Caco-2 (cell line): Measurements from ENCODE around the gene ST6GALNAC3. TPM values are rescaled to one million over a fixed set of nuclear protein-coding genes. Genes with fewer than 3 reads are reported as not detected.

Experiments
- BruUV-seq: library from RNA; stranded (reverse); fragments of 400-500 nt; replicated peaks from 2 replicates; lab custom pipeline; 2021; lab: Mats Ljungman, UMichigan
- CTCF ChIA-PET: fragments of 300-600 bp; sonication (Branson Sonifier 250); formaldehyde crosslinking; loops from one replicate; lab custom pipeline; 2022; ENCODE audit warnings: antibody characterized with exemption; lab: Charles Lee
- POLR2A ChIA-PET: fragments of 300-600 bp; sonication (Branson Sonifier 250); formaldehyde crosslinking; loops from one replicate; lab custom pipeline; 2022; ENCODE audit warnings: antibody characterized with exemption; lab: Charles Lee
- DNase-seq, 2 experiments: peaks; one replicate each; pipeline versions ENCODE4 v3.0.0 to v3.0.0-alpha.2; 2020 to 2022
- H3K27me3 ChIP-seq: replicated peaks from 2 replicates; pipeline ENCODE4 v1.6.0; 2011; ENCODE audit warnings: low read length; ENCODE audit not compliant: control insufficient read depth, insufficient read depth
- H3K36me3 ChIP-seq: 2 replicates; pipeline ENCODE4 v1.5.1; 2011; ENCODE audit warnings: low read length; ENCODE audit not compliant: control insufficient read depth, insufficient read depth
- H3K4me1 ChIP-seq: fragments of 250-450 bp; sonication (Bioruptor Pico); 2 replicates; pipeline ENCODE4 v1.5.1; 2020; ENCODE audit warnings: mild to moderate bottlenecking
- H3K4me3 ChIP-seq: 2 replicates; pipeline ENCODE4 v1.5.1; 2011; ENCODE audit warnings: low read depth, mild to moderate bottlenecking, control low read depth, low read length
- H3K9me3 ChIP-seq: fragments of 250-450 bp; sonication (Bioruptor Pico); 2 replicates; pipeline ENCODE4 v1.5.1; 2020; ENCODE audit warnings: mild to moderate bottlenecking, moderate library complexity
- H3K27ac Mint-ChIP-seq: one replicate; pipeline ENCODE4 v1.8.0; 2022; ENCODE audit warnings: mixed read lengths; ENCODE audit not compliant: unreplicated experiment
- H3K27me3 Mint-ChIP-seq: one replicate; pipeline ENCODE4 v1.8.0; 2022; ENCODE audit warnings: mixed read lengths; ENCODE audit not compliant: insufficient read depth, unreplicated experiment
- H3K36me3 Mint-ChIP-seq: one replicate; pipeline ENCODE4 v1.8.0; 2022; ENCODE audit warnings: mild to moderate bottlenecking, mixed read lengths; ENCODE audit not compliant: insufficient read depth, unreplicated experiment
- H3K4me1 Mint-ChIP-seq: one replicate; pipeline ENCODE4 v1.8.0; 2022; ENCODE audit warnings: low read depth, mixed read lengths; ENCODE audit not compliant: unreplicated experiment
- H3K4me3 Mint-ChIP-seq: one replicate; pipeline ENCODE4 v1.8.0; 2022; ENCODE audit warnings: mild to moderate bottlenecking, moderate library complexity, mixed read lengths; ENCODE audit not compliant: unreplicated experiment
- H3K9me3 Mint-ChIP-seq: one replicate; pipeline ENCODE4 v1.8.0; 2022; ENCODE audit warnings: mixed read lengths; ENCODE audit not compliant: unreplicated experiment
- CTCF ChIP-seq, 2 experiments: fragments of 200-600 bp in 1 of 2; IDR thresholded peaks; 1 replicate in 1 of 2; 2 replicates in 1 of 2; pipeline versions ENCODE4 v1.5.1 to v1.8.0; 2011 to 2022; ENCODE audit warnings: antibody characterized with exemption in 1 of 2, control low read depth in 1 of 2, inconsistent platforms in 1 of 2, low read depth in 1 of 2, low read length in 1 of 2, mild to moderate bottlenecking in 1 of 2, moderate library complexity in 1 of 2; ENCODE audit not compliant: insufficient read depth in 1 of 2, severe bottlenecking in 1 of 2, unreplicated experiment in 1 of 2
- intact Hi-C: fragments of 100-400 bp; cut with micrococcal nuclease; formaldehyde crosslinking; loops from one replicate; pipeline ENCODE4 v1.10.0; 2022; ENCODE audit not compliant: unreplicated experiment
- total RNA-seq: library from RNA; stranded (reverse); gene quantifications from 2 replicates; pipeline ENCODE4 v1.2.3, GENCODE V29; 2022

The ST6GALNAC3 gene
- total RNA-seq, 1 experiment from 2014 or later: 16.0 TPM

- Mint-ChIP-seq H3K27ac (no peak overlapping the region), H3K27me3 (no peaks in the 10 kb centered on the region), H3K4me3 (no peak overlapping the region), H3K4me1 (peaks cover 7% of the 10 kb centered on the region), H3K36me3 (no peaks in the 10 kb centered on the region), H3K9me3 (peaks cover 6% of the 10 kb centered on the region)
- Histone ChIP-seq H3K9me3 (no peaks in the 10 kb centered on the region), H3K27me3 (no peaks in the 10 kb centered on the region), H3K4me1 (no peaks in the 10 kb centered on the region), H3K4me3 (no peak overlapping the region), H3K36me3 (no peaks in the 10 kb centered on the region)
- ChIA-PET CTCF (no interaction called here), POLR2A (no interaction called here)
- intact Hi-C loops: no loop called here
- no TSS peak for BruUV-seq
- TF ChIP-seq CTCF (IDR thresholded peaks at IDR 0.05; ENCODE audit: insufficient read depth in 1 of 2, low read depth in 1 of 2, low read length in 1 of 2, severe bottlenecking in 1 of 2, unreplicated experiment in 1 of 2): no peak
- DNase-seq: no peak
Observed at GRCh38 chr1:76595024-76595423, 520.5 kb downstream of the ST6GALNAC3 start.

- H3K4me1 ChIP-seq: no peaks in the 10 kb centered on the region
- no peak overlapping the region for H3K4me3 ChIP-seq
- CTCF ChIA-PET: no interaction called here
- DNase-seq: no peak
- no peaks in the 10 kb centered on the region for H3K9me3 ChIP-seq
- no peaks in the 10 kb centered on the region for H3K27me3 Mint-ChIP-seq
- H3K27me3 ChIP-seq: no peaks in the 10 kb centered on the region
- no peak overlapping the region for H3K4me3 Mint-ChIP-seq
- intact Hi-C loops: no loop called here
- no peaks in the 10 kb centered on the region for H3K36me3 ChIP-seq
- H3K27ac Mint-ChIP-seq: no peak overlapping the region
- POLR2A ChIA-PET: no interaction called here
- BruUV-seq: no TSS peak
- no peaks in the 10 kb centered on the region for H3K4me1 Mint-ChIP-seq
- no peaks in the 10 kb centered on the region for H3K36me3 Mint-ChIP-seq
- no peaks in the 10 kb centered on the region for H3K9me3 Mint-ChIP-seq
- TF ChIP-seq CTCF (IDR thresholded peaks at IDR 0.05; ENCODE audit: insufficient read depth in 1 of 2, low read depth in 1 of 2, low read length in 1 of 2, severe bottlenecking in 1 of 2, unreplicated experiment in 1 of 2): no peak
Observed at GRCh38 chr1:76601465-76601864, 526.9 kb downstream of the ST6GALNAC3 start.

GRCh38 chr1:76607717-76608116 is 533.2 kb downstream of the ST6GALNAC3 start:
- DNase-seq: no peak
- TF ChIP-seq CTCF (IDR thresholded peaks at IDR 0.05; ENCODE audit: insufficient read depth in 1 of 2, low read depth in 1 of 2, low read length in 1 of 2, severe bottlenecking in 1 of 2, unreplicated experiment in 1 of 2): no peak
- Histone ChIP-seq H3K27me3 (no peaks in the 10 kb centered on the region), H3K36me3 (no peaks in the 10 kb centered on the region), H3K4me1 (no peaks in the 10 kb centered on the region), H3K9me3 (no peaks in the 10 kb centered on the region), H3K4me3 (no peak overlapping the region)
- no peaks in the 10 kb centered on the region for H3K4me1 Mint-ChIP-seq
- no peaks in the 10 kb centered on the region for H3K9me3 Mint-ChIP-seq
- H3K36me3 Mint-ChIP-seq: no peaks in the 10 kb centered on the region
- H3K27ac Mint-ChIP-seq: no peak overlapping the region
- H3K27me3 Mint-ChIP-seq: no peaks in the 10 kb centered on the region
- intact Hi-C loops: no loop called here
- ChIA-PET CTCF (no interaction called here), POLR2A (no interaction called here)
- BruUV-seq: no TSS peak
- H3K4me3 Mint-ChIP-seq: no peak overlapping the region
